SKM-1 (cell line): ENCODE data around the gene OR5M8.

Experiments
- DNase-seq: peaks from one replicate; lab custom pipeline; 2025; ENCODE audit not compliant: unreplicated experiment; lab: John Stamatoyannopoulos, UW

OR5M8 gene

DNA sequence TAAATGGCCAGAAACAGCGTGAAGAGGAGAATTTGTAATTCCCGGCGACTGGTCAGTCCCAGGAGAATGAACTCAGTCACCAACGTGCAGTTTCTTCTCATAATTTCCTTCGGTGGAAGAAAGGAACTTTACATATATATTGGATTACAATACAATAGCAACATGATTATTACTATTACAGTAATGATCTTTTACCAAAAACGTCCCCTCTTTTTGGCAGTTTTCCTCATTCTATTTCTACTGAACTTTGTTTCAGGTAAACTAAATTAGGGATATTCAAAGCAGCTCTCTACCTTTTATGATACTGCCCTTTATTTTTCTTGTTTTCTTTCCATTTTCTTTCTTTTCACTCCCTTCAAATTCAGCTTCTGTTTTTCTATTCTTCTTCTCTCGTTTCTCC lies at the start of gene OR5M8:
Gene OR5M8, minus strand, starts transcription at position 101 of the 400 bp plus-strand sequence. Its CDS starts 0 bp downstream, at position 101.
- no peak for DNase-seq

DNA sequence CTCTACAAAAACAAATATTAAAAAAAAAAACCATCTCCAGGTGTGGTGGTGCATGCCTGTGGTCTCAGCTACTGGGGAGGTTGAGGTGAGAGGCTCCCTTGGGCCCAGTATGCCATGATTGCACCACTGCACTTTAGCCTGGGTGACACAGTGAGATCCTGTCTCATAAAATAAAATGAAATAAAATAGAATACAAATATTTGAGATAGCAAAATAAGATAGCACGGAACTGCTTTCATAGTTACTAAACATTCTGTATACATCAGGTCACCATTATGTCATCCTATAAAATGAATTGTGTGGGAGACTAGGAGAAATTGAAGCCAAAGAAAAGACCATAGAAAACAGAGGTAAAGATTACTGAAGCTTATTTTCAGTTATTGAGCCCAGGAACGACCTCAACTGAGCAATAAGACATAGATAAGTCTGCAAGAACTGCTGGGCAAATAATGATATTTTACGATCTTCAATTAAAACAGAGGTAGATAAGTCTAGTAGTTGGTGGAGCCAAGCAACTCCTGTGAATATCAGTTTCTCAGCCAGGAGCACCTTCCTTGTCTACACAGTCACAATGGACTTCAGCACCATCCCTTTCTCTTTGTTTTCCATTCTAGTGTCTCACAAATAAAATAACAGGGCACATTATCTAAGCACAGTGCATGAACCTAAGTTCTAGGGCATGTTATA lies 42.0 kb upstream of the OR5M8 start:
- DNase-seq = no peak

- DNase-seq = no peak
Observed at GRCh38 chr11:56531856-56532255, 40.7 kb upstream of the OR5M8 start.

GRCh38 chr11:56522008-56522407 lies 30.8 kb upstream of the OR5M8 start:
- no peak for DNase-seq

GRCh38 chr11:56513280-56513679 lies 22.1 kb upstream of the OR5M8 start:
- DNase-seq = no peak

DNA sequence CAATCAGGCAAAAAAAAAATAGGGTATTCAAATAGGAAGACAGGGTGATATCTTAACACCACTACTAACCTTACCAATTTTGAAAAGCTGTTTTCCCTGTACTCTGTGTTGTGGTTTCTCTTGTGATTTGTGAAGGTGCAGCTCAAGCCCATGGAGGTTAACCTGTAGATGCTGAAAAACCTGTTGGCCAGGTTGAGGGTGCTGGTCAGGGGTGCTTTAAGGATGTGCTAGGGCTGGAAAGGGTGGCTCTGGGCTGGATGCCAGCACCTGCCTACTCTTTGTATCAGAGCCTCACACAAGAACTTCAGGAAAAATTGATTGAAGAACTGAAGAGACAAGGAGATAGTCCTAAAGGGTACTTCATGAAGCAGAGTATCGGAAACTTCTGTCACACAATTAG lies 18.3 kb upstream of the OR5M8 start:
- no peak for DNase-seq

- no peak for DNase-seq
Observed at GRCh38 chr11:56497010-56497409, 5.8 kb upstream of the OR5M8 start.

GRCh38 chr11:56495117-56495516 lies 3.9 kb upstream of the OR5M8 start:
- DNase-seq = no peak

DNA sequence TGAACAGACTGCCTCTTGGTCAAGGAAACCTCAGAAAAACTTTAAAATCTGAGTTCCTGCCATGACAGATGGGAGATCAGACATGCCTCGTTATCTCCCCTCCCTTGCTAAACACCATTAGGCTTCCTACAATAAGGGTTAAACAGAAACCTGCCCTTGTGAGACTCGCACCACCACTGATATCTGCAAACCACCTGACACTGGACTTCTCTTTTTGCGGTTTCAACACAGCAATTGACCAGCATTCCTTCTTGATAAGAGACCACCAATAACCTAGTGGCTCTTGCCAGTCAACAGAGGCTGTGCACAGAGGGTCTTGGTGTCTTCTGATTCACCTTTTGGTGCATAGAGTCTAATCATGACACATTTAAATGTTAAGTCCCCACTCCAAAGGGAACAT lies 4.4 kb downstream of the OR5M8 start:
- DNase-seq = no peak

GRCh38 chr11:56474729-56475235 lies 16.4 kb downstream of the OR5M8 start:
- DNase-seq = no peak

DNA sequence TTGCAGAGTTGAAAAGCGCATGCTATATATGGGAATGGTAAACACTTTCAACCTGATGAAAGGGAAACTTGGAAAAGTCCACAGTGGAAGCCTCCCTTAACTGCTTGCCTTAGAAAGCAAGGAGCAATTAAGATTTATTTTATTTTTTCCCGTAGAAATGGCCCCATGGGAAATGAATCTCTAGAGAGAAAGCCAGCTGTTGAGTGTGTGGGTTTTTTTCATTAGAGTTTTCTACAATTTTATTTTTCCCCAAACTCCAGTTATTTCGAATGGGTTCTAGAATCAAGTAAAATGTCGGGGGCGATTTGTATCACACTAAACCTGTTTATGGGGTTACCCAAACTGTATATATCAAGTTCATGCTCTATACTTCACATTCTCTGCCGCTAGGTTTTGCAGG lies 17.9 kb downstream of the OR5M8 start, which contains the start of gene OR5M3:
Gene OR5M3, minus strand, starts transcription at position 101 of the 400 bp plus-strand sequence. CDS start 2,855 bp downstream, outside the sequence.
- no peak for DNase-seq

DNA sequence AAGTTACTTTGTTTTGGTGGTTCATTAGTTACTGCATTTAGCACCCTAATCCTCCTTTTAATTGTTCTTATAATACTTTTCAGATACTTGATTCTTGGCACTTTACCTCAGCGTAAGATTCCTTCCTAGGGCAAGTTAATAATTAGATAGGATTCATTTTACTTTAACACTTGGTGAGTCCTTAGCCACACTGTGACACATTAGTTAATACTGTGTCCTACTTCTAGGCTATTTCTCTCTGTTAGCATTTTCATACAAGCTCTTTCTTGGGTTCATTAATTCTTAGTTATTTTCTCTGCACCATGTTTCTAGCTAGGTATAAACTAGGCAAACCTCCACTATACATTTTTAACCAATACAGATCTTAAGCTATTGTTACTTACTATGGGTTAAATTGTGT lies 34.1 kb downstream of the OR5M8 start:
- DNase-seq = no peak

DNA sequence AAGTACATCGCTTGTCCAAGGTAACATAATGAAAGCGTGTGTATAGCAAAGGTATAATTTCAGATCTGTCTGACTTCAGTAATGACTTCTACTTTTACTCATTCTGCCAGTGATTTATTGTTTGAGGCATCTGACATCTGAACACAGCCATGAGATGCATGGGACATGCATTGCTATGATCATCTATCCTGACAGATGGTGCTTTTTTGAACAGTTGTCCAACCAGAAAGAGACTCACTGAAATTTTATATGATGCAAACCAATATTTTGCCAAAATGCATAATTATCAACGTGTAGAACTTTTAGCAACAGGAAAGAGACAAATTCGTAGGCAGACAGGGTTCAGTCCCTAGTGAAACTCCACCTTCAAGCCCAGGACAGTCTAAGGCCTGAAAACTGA lies 37.6 kb downstream of the OR5M8 start:
- DNase-seq = no peak
